ENCODE results near the gene COL10A1.

DNA sequence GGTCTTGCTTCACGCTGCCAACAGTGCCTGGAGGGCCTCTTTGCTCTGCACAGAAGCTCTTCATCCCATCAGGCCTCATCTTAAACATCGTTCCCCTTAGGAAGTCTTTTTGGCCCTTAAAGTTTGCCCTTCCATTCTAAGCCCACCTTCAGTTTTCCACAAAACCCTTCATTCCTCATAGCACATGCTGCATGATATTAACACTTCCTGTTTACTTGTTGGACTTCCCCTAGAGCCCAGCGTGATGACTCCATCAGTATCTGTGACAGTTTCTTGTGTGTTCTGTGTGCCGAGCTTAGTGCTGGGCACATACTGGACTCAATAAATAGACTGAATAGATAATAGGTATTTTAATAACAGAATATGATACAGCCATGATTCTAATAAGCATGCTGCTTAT, 23.1 kb downstream of the COL10A1 start:
- TF ChIP-seq CTCF (IDR thresholded peaks at IDR 0.05) (no peak), POLR2A (IDR thresholded peaks at IDR 0.05) (no peak)

Measured in sigmoid colon (tissue), 3 donors.